NCI-H187 (cell line): ENCODE results near the gene MROH7.

ENCODE experiments used
- DNase-seq, 2 experiments: peaks; one replicate each; lab custom pipeline; 2025; lab: John Stamatoyannopoulos, UW

Gene MROH7

GRCh38 chr1:54651608-54652007 is 10.0 kb downstream of the MROH7 start:
- no peak for DNase-seq

DNA sequence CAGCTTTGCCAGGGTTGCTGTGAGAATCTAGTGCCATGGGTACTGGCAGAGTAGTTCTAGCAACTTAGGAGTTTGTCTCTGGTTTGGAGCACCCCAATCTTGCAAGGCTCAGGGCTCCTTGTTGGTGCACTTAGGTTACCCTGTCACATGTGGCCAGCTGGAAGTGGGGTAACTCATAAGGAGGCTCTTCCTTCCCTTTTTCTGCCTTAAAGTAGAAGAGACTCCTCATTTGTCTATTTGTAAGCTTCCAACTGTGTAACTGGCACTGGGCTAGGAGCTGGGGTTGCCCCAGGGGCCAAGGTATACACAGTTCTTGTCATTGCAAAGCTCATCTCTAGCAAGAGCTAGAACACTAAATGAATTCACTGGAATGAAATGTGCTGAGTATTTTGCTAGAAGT is 10.6 kb downstream of the MROH7 start:
- DNase-seq, result no peak

DNA sequence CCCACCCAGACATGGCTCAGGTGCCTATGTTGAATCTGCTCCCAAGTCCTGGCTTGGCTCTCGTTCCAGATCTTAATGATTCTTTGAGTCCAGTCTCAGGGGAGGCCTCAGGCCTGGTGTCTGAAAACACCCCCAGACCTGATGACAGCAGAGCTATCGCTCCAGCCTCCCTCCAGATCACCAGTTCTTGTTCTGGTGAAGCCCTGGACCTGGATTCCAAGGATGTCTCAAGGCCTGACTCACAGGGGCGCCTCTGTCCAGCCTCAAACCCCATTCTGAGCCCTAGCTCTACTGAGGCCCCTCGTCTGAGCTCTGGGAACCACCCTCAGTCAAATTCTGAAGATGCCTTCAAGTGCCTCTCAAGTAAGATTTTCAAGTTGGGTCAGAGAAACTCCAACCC is 11.4 kb downstream of the MROH7 start:
- no peak for DNase-seq

DNA sequence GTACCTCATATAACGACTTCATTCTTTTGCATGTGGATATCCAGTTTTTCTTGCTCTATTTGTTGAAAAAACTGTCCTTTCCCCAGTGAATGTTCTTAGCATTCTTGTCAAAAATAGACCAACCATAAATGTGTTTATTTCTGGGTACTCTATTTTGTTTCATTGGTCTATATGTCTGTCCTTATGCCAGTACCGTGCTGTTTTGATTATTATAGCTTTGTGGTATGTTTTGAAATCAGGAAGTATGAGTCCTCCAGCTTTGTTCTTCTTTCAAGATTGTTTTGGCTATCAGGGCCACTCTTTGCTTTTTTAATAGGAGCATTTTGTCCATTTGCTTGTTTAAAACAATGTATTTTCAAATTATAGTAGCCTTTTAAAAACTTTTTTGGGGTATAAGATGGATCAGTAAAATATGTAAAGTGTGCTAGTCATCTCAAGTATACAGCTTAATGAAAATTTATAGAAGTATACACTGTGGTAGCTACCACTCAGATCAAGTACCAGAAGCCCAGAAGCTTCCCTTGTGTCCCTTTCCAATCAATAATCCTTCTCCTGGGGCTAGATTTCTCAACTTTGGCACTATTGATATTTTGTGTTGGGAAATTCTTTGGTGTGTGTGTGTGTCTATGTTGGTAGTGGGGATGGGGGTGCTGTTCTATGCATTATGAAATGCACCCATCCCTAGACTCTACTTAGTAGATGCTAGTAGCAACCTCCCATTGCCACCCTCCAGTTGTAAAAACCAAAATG is 16.8 kb downstream of the MROH7 start:
- DNase-seq, result no peak

- DNase-seq, result no peak
These were observed 22.1 kb downstream of the MROH7 start for GRCh38 chr1:54663725-54664124.

GRCh38 chr1:54664364-54664763 is 22.8 kb downstream of the MROH7 start:
- no peak for DNase-seq

DNA sequence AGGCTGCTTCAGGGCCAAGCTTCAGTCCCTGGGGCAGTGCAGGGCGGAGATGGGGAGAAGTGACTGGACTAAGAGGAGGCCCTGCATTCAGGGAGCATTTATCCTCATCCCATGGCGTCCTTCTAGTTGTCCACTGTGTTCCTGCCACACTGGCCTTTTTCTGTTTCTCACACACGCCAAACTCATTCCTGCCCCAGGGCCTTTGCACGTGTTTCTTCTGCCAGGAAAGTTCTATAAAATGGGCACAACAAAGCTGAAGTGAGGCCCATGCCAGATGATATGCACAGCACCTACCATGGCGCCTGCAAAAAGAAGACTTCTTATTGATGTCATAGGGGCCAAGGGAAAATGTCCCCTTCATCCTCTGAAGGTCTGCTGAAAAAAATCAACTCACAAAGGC is 24.3 kb downstream of the MROH7 start:
- DNase-seq, result no peak

DNA sequence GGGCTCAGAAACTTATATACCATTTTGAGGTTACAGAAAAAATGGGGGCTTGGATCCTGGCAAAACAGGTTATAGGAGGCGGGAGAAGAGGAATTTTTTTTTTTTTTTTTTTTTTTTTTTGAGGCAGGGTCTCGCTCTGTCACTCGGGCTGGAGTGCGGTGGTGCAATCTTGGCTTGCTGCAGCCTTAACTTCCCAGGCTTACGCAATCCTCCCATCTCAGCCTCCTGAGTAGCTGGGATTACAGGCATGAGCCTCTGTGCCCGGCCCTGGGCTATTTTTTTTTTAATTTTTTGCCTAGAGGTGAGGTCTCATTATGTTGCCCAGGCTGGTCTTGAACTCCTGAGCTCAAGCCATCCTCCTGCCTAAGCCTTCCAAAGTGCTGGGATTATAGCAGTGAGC is 24.7 kb downstream of the MROH7 start:
- DNase-seq, result no peak

GRCh38 chr1:54667797-54668196 is 26.2 kb downstream of the MROH7 start:
- DNase-seq, result no peak

DNA sequence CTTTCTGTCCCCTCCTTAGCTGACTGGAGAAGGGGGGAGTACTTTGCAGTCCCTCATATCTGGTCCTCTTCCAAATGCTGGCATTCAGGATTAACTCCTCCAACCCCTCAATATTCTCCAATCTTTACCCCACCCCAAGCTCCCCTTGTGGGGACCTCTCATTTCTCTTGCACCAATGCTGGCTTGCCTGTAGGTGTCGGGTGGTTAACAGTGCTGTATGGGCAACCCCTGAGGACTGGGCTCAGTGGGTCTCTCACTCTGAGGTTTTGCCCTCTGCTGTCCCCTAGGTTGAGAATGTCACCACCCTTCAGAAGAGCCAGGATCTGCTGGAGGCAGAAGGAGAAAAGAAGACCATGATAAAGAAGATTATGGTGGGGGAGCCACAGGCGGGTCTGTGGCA is 27.0 kb downstream of the MROH7 start:
- no peak for DNase-seq

DNA sequence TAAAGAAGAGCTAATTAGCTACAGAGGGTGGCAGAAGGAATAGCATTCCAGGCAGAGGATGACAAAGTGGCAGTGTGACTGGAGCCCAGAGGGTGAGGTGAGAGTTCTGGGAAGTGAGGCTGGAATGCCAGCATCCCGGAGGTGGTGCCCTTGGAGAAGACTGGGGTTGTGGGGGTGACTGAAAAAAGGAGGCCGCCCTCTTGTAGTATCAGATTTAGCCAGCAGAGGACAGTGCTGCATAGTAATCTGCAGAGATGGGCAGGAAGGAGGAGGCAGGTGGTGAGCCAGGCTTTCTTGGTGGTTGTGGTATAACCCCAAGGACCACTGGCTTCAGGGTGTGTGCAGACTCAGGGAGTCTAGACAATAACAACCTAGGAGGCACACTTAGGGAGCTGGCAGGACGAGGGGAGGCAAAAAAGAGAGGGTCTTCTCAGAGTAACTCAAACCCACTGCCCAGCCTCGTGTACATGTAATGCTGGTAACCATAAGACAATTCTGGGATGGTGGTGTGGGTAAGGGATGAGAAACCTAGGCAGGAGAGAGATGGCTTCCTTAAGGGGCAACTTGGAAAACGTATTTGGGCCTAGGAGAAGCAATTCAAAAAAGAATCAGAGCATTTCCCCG is 30.5 kb downstream of the MROH7 start:
- DNase-seq, result peak in 1 of 2 experiments; percentile 9

GRCh38 chr1:54678776-54679643 is 37.4 kb downstream of the MROH7 start:
- DNase-seq, result no peak

DNA sequence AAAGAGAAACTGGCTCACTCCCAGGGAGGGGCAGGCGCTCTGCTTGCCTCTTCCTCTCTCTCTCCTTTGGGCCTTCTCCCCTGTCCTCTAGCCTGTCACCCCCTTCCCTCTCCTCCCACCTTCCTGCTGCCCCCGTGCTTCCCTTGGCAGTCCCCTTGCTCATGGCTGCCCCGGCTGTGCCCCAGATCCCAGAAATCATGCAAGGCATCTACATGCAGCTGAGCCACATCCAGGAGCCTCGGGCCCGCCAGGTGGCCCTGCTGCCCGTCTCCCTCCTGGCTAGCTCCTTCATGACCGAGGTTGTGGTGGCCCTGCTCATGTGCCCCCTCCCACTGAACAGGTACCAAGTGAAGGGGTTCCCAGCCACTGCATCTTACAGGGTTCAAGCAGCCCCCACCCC is 38.1 kb downstream of the MROH7 start:
- no peak for DNase-seq

GRCh38 chr1:54680387-54680786 is 38.8 kb downstream of the MROH7 start:
- no peak for DNase-seq

GRCh38 chr1:54681358-54681757 is 39.8 kb downstream of the MROH7 start:
- DNase-seq, result peak; percentile 12

GRCh38 chr1:54683453-54683852 is 41.9 kb downstream of the MROH7 start:
- no peak for DNase-seq

GRCh38 chr1:54685335-54685905 is 43.8 kb downstream of the MROH7 start:
- DNase-seq, result no peak

- DNase-seq, result no peak
These were observed 44.6 kb downstream of the MROH7 start for GRCh38 chr1:54686155-54686554.

DNA sequence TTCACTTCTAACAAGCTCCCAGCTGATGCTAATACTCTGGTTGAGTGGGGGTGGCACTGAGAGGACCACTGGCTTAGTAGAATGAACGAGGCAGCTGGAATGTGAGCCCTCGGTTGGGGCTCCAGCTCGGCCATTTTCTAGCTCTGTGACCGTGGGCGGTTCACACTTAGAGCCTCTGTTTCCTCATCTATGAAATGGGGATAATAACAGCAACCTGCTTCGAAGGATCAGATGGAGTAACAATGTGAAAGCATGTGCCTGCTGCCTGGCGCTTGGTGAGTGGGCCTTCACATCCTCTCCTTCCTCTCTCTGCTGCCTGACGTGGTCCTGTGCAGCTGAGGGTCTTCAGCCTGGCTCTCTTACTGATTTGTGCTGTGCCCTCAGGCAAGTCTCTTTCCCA is 53.2 kb downstream of the MROH7 start:
- no peak for DNase-seq

GRCh38 chr1:54695221-54695620 is 53.6 kb downstream of the MROH7 start:
- no peak for DNase-seq

DNA sequence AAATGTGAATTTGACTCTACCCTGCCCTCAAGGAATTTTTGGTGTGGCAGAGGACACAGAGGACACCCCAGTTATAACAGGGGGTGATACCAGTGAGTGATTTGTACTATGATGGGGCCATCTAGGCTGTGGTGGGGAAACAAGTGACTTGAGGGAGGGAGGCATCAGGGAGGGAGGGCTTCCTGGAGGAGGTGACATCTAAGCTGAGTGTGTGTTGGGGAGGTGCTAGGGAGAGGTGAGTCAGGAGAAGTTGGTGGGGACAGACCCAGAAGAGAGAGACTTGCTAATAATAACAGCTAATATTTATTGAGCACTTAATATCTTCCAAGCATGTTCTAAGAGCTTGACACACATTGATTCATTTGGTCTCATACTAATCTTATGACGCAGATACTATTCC is 54.2 kb downstream of the MROH7 start:
- DNase-seq, result no peak

DNA sequence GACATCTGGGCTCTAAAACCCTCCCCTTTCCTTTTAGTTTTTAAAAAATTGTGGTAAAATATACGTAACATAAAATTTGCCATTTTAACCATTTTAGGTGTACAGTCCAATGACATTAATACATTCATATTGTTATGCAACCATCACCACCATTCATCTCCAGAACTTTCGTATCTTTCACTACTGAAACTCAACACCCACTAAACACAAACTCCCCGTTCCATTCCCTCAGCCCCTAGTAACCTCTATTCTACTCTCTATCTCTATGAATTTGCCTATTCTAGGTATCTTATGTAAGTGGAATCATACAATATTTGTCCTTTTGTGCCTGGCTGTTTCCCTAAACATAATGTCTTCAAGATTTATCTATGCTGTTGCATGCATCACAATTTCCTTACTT is 54.7 kb downstream of the MROH7 start:
- DNase-seq, result no peak

DNA sequence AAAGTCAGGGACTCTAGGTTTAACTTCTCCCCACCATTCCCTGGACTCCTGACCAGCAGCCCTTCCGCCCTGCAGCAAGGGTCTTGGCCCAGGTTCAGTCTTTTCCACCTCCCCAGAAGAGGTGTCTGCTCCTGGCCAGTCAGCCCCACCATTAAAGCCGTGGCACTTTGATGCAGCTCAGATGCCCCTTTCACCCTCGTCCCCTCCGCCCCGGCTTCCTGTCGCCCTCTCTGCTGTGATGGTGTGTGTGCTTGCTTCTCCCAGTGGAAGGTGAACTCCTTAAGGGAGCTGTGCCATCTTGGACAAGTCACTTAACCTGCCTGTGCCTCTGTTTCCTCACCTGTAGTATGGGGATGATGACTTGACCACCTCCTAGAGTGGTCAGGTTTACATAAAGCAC is 56.3 kb downstream of the MROH7 start:
- no peak for DNase-seq
